Coronary artery (tissue), 2 donors: ENCODE results near the gene HELZ.
"Not testable (repeated sequence)": the region's sequence is repeated elsewhere in the genome, so short reads cannot be mapped to it uniquely, and the experiment has no call there.

ENCODE experiments used
- DNase-seq: peaks from one replicate; pipeline ENCODE4 v3.0.0-alpha.2; 2017; ENCODE audit warnings: low spot score
- H3K27ac ChIP-seq, 2 donors: fragments of 200-600 bp; sonication (generic); one replicate each; pipeline ENCODE4 v1.5.1; 2016 to 2019
- H3K4me3 ChIP-seq: fragments of 200-600 bp; sonication (generic); 2 replicates; pipeline ENCODE4 v1.5.1; 2016; ENCODE audit warnings: mild to moderate bottlenecking, moderate library complexity
- CTCF ChIP-seq: fragments of 200-600 bp; sonication (generic); IDR thresholded peaks from one replicate; pipeline ENCODE4 v1.5.1; 2019; ENCODE audit warnings: antibody characterized with exemption

The HELZ gene

DNA sequence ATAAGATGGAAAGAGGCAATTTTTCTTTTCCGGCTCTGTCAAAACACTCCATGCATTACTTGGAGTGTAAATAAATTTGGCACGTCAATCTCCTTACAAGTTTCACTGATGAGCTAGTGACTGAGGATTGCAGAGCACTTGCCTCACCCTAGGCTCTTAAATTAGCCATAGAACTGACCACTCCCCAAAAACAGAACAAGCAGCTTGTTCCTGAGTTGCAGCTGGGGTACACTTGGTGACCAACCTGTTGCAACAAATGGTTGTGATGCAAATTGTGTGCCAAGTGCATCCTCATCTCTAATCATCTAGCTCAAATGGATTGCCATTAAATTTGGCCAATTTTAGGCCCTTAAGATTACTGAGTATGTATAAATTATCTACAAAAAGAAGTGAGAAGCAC lies 133.7 kb downstream of the HELZ start:
- TF ChIP-seq CTCF, result no peak
- Histone ChIP-seq H3K4me3 (no peak overlapping the region), H3K27ac (no peak overlapping the region)
- no peak for DNase-seq

- no peak overlapping the region for H3K27ac ChIP-seq
- H3K4me3 ChIP-seq, result no peak overlapping the region
- no peak for DNase-seq
- no peak for TF ChIP-seq CTCF
Measured at GRCh38 chr17:67110619-67111018, 134.4 kb downstream of the HELZ start.

DNA sequence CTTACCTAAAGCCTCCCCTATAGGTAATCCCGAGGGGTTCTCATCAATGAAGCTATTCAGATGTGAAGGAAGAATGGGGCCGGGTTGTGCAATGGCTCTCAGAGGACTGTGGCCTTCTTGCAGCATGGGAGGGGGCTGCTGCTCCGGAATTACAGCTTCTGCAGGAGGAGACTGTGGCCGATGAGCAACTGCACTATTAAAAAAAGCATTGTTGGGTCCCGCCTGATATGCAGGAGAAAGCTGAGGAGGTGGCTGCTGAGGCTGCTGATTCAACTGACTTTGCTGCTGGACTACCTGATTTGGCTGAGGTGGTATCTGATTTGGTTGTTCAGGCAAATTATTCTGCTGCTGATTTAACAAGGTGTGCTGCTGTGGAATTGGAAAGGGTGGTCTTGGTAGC lies 135.9 kb downstream of the HELZ start:
- Histone ChIP-seq H3K4me3 (no peak overlapping the region), H3K27ac (no peak overlapping the region)
- no peak for TF ChIP-seq CTCF
- no peak for DNase-seq

GRCh38 chr17:67107811-67108775 lies 136.9 kb downstream of the HELZ start:
- TF ChIP-seq CTCF, result no peak
- no peak for DNase-seq
- no peak overlapping the region for H3K27ac ChIP-seq
- no peak overlapping the region for H3K4me3 ChIP-seq

GRCh38 chr17:67107171-67107570 lies 137.8 kb downstream of the HELZ start:
- no peak for DNase-seq
- Histone ChIP-seq H3K4me3 (no peak overlapping the region), H3K27ac (no peak overlapping the region)
- no peak for TF ChIP-seq CTCF

DNA sequence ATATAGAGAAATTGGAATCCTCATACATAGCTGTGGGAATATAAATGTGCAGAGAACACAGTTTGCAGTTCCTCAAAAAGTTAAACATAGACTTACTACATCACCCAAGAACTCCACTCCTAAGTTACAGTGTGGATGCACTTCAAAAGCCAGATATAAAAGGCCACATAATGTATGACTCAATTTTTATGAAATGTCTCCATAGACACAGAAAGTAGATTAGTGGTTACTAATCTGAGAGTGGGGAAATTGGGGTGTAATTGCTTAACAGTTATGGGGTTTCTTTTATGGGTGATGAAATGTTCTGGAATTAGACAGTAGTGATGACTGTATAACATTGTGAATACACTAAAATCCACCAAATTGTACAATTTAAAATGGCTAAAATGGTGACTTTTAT lies 139.8 kb downstream of the HELZ start:
- DNase-seq, result no peak
- no peak for TF ChIP-seq CTCF
- Histone ChIP-seq H3K4me3 (no peak overlapping the region), H3K27ac (no peak overlapping the region)

GRCh38 chr17:67104641-67105040 lies 140.4 kb downstream of the HELZ start:
- not testable (repeated sequence) for H3K4me3 ChIP-seq, H3K27ac ChIP-seq, DNase-seq
